Neural cell (in vitro differentiated cells): Measurements from ENCODE around the gene RBM8A.

Experiments used
- CTCF ChIP-seq: fragments of 450-650 bp; IDR thresholded peaks from 2 replicates; pipeline ENCODE4 v1.5.1; 2014; ENCODE audit warnings: antibody characterized with exemption, mild to moderate bottlenecking, moderate library complexity; ENCODE audit not compliant: poor library complexity, severe bottlenecking
- MXI1 ChIP-seq: fragments of 450-650 bp; conservative IDR thresholded peaks from 2 replicates; pipeline ENCODE4 v1.6.1; 2014; ENCODE audit warnings: antibody characterized with exemption, mild to moderate bottlenecking; ENCODE audit not compliant: poor library complexity, severe bottlenecking
- POLR2AphosphoS5 ChIP-seq: IDR thresholded peaks from 2 replicates; pipeline ENCODE4 v1.6.1; 2012
- TF ChIP-seq, protein P1 (sequence below): IDR thresholded peaks from 2 replicates; pipeline ENCODE4 v1.6.1; 2012; ENCODE audit warnings: borderline replicate concordance

GRCh38 chr1:145927916-145928643 lies 796 bp upstream of the RBM8A start:
- TF ChIP-seq CTCF (no peak), MXI1 (no peak), POLR2AphosphoS5 (no peak)
- TF ChIP-seq, protein P1, sequence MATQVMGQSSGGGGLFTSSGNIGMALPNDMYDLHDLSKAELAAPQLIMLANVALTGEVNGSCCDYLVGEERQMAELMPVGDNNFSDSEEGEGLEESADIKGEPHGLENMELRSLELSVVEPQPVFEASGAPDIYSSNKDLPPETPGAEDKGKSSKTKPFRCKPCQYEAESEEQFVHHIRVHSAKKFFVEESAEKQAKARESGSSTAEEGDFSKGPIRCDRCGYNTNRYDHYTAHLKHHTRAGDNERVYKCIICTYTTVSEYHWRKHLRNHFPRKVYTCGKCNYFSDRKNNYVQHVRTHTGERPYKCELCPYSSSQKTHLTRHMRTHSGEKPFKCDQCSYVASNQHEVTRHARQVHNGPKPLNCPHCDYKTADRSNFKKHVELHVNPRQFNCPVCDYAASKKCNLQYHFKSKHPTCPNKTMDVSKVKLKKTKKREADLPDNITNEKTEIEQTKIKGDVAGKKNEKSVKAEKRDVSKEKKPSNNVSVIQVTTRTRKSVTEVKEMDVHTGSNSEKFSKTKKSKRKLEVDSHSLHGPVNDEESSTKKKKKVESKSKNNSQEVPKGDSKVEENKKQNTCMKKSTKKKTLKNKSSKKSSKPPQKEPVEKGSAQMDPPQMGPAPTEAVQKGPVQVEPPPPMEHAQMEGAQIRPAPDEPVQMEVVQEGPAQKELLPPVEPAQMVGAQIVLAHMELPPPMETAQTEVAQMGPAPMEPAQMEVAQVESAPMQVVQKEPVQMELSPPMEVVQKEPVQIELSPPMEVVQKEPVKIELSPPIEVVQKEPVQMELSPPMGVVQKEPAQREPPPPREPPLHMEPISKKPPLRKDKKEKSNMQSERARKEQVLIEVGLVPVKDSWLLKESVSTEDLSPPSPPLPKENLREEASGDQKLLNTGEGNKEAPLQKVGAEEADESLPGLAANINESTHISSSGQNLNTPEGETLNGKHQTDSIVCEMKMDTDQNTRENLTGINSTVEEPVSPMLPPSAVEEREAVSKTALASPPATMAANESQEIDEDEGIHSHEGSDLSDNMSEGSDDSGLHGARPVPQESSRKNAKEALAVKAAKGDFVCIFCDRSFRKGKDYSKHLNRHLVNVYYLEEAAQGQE = no peak
